ENCODE results near the gene STYX.
A peak's percentile ranks its signal among the peaks of the same experiment; 100 is the strongest.
"Not testable (repeated sequence)": the region's sequence is repeated elsewhere in the genome, so short reads cannot be mapped to it uniquely, and the experiment has no call there.

The STYX gene

DNA sequence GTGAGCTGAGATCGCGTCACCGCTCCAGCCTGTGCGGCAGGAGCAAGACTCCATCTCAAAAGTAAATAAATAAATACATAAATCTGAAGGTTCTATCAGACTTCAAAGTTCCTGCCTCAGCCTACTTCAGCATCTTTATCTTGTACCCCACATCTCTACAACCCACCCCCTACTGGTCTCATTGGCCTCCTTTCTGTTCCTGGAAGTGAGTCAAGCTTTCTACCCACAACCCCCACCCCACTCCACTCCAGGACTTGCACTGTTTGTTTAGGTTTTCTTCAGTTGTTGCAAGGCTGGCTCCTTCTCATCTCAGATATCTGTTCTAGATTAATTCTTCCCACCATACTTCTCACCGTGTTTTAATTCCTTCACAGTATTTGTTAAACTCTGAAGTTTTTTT, 23.7 kb upstream of the STYX start:
- no peak for TF ChIP-seq CTCF (IDR thresholded peaks at IDR 0.05)
- Histone ChIP-seq H3K4me3 (peak overlapping the region; percentile 91), H3K27ac (peak overlapping the region; percentile 75 to 92)
- DNase-seq (ENCODE audit: low spot score) = no peak

DNA sequence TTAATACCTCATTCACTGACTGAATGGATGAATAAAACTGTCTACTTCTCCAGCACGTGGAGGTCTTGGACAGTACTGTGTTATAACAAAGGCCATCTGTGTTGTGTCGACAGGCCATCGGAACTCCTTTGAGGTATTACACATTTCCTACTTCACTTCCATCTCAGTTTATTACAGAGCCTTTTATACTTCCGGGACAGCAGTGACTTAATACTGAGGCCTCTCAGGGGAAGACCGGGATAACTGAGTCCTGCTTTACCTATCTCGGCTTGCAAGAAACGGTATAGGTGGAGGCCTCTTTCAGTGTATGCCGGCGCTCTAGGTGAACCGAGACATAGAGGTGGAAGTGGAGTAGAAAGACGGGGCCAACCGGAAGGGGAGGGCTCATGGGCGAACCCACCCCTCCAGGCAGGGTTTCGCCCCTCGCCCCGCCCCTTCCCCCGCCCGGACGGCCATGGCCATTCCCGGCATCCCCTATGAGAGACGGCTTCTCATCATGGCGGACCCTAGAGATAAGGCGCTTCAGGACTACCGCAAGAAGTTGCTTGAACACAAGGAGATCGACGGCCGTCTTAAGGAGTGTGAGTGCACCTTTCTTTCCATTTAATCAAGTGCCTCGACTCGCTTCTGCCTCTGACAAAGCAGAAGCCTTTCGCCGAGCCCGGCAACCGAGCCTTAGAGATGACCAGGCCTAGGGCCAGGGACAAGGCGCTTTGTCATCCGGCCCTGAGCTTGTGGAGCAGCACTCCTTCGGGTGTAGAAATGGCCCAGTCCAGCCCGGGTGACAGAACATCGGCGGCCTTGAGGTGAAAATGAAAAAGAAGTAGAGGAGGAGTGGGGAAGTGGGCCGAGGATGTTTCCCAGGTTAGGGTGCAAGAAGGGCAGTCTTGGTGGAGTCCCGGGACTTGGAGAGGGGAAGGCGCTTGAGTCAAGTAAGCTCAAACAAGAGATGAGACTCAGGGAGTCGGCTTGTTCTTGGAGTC, 23.0 kb upstream of the STYX start, which contains the start of gene PSMC6:
TSS of gene PSMC6 (plus strand) at position 477 of the 983 bp plus-strand sequence. CDS start at position 497, 20 bp downstream.
- TF ChIP-seq CTCF (IDR thresholded peaks at IDR 0.05) = no peak
- H3K4me3 ChIP-seq = peak within 1 kb of the TSS; percentile 91
- DNase-seq (ENCODE audit: low spot score) = peak; percentile 96
- peak within 1 kb of the TSS; percentile 75 to 92 for H3K27ac ChIP-seq

- H3K4me3 ChIP-seq = no peak overlapping the region
- no peak for TF ChIP-seq CTCF (IDR thresholded peaks at IDR 0.05)
- no peak overlapping the region for H3K27ac ChIP-seq
- DNase-seq (ENCODE audit: low spot score) = no peak
Observed at GRCh38 chr14:52711666-52712065, 18.3 kb upstream of the STYX start.

DNA sequence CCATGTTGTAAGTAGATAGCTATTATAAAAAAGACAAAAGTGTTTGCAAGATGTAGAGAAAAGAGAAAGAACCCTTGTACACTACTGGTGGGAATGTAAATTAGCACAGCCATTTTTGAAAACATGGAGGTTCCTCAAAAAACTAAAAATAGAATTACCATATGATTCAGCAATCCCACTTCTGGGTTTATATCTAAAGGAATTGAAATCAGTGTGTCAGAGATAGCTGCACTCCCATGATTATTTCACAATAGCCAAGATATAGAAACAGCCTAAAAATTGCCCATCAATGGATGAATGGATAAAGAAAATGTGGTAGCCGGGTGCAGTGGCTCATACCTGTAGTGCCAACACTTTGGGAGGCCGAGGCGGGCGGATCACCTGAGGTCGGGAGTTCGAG, 13.8 kb upstream of the STYX start:
- no peak for DNase-seq (ENCODE audit: low spot score)
- Histone ChIP-seq H3K27ac (no peak overlapping the region), H3K4me3 (no peak overlapping the region)
- TF ChIP-seq CTCF (IDR thresholded peaks at IDR 0.05) = no peak

DNA sequence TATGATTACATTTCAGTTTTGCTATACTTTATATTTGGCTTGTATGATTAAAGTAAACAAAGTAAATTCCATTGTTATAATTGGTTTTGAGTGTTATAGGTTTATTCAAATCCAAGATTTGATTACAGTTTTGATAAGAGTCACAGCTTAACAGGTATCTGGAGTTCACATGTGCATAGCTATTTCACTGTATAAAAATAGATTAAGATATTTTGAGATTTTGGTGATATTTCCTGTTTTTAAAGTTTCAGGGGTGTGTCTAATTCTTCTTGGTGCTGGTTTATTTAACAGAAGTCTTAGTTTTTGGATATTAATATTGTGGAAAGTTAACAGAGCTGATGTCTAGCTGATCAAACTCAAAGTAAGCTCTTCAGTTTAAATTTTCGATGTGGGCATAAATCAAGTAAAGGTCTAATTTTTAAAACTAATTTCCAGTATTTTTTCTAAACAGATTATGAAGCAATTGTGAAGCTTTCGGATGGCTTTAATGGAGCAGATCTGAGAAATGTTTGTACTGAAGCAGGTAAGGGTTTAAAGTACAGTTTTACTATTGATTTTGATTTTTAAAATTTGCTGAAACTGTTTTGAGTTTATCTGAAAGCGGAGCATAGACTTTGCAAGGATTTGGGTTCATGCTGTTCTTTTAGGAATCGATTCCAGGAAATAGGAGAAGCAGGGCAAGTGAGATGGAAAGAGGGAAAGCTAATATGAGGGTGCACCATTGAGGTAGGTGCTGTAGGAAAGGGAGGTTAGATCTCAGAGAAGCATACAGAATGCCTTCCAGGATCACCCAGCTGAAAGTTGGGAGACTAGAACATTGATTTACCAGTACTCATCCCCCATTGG, 6.2 kb upstream of the STYX start:
- H3K27ac ChIP-seq = no peak overlapping the region
- no peak for DNase-seq (ENCODE audit: low spot score)
- H3K4me3 ChIP-seq = no peak overlapping the region
- TF ChIP-seq CTCF (IDR thresholded peaks at IDR 0.05) = no peak

DNA sequence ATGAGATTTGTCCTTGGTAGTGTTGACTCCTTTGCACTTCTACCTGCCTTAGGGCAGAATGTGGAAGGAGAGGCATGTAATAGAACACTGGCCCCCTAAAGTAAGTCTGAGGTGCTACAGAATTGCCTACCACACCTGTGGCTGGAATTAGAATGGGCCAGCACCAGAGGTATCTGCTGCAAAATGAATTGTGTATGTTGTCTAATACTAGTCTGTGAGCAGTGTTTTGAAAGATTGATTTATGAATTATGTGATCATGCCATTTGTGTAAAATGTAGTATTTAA, 5.7 kb upstream of the STYX start:
- Histone ChIP-seq H3K4me3 (no peak overlapping the region), H3K27ac (no peak overlapping the region)
- DNase-seq (ENCODE audit: low spot score) = no peak
- TF ChIP-seq CTCF (IDR thresholded peaks at IDR 0.05) = no peak

- DNase-seq (ENCODE audit: low spot score); H3K27ac ChIP-seq; H3K4me3 ChIP-seq: not testable (repeated sequence)
Observed at GRCh38 chr14:52727509-52727908, 2.5 kb upstream of the STYX start.

- H3K27ac ChIP-seq; DNase-seq (ENCODE audit: low spot score); H3K4me3 ChIP-seq: not testable (repeated sequence)
Observed at GRCh38 chr14:52729035-52729434, 931 bp upstream of the STYX start.

All from coronary artery (tissue), 2 donors.